NT2/D1 (cell line): Measurements from ENCODE around the gene MLPH.

Source experiments
- DNase-seq: peaks from one replicate; pipeline ENCODE4 v3.0.0-alpha.2; 2011; ENCODE audit warnings: low read depth, low spot score
- H3K27me3 ChIP-seq: 2 replicates; pipeline ENCODE4 v1.6.0; 2011; ENCODE audit warnings: mild to moderate bottlenecking; ENCODE audit not compliant: insufficient read length, insufficient read depth
- H3K36me3 ChIP-seq: 2 replicates; pipeline ENCODE4 v1.6.1; 2011; ENCODE audit warnings: mild to moderate bottlenecking, low read length, mixed read lengths; ENCODE audit not compliant: insufficient read depth, insufficient read length
- H3K4me1 ChIP-seq: 2 replicates; pipeline ENCODE4 v1.5.1; 2011; ENCODE audit not compliant: insufficient read depth, insufficient read length
- H3K4me3 ChIP-seq: 2 replicates; pipeline ENCODE4 v1.5.1; 2011; ENCODE audit warnings: low read depth; ENCODE audit not compliant: insufficient read length
- H3K9ac ChIP-seq: 2 replicates; pipeline ENCODE4 v1.6.0; 2011; ENCODE audit warnings: low read depth; ENCODE audit not compliant: insufficient read length
- H3K9me3 ChIP-seq: 2 replicates; pipeline ENCODE4 v1.5.1; 2011; ENCODE audit warnings: mild to moderate bottlenecking, low read length; ENCODE audit not compliant: insufficient read depth
- SUZ12 ChIP-seq: IDR thresholded peaks from 2 replicates; pipeline ENCODE4 v1.6.1; 2011; ENCODE audit not compliant: insufficient read length, insufficient read depth; ENCODE audit errors: extremely low read depth
- YY1 ChIP-seq: IDR thresholded peaks from 2 replicates; pipeline ENCODE4 v1.6.1; 2011; ENCODE audit not compliant: insufficient read length, insufficient read depth
- ZNF274 ChIP-seq: IDR thresholded peaks from 2 replicates; pipeline ENCODE4 v1.6.1; 2011; ENCODE audit warnings: mild to moderate bottlenecking, low read depth, low read length

Gene MLPH

DNA sequence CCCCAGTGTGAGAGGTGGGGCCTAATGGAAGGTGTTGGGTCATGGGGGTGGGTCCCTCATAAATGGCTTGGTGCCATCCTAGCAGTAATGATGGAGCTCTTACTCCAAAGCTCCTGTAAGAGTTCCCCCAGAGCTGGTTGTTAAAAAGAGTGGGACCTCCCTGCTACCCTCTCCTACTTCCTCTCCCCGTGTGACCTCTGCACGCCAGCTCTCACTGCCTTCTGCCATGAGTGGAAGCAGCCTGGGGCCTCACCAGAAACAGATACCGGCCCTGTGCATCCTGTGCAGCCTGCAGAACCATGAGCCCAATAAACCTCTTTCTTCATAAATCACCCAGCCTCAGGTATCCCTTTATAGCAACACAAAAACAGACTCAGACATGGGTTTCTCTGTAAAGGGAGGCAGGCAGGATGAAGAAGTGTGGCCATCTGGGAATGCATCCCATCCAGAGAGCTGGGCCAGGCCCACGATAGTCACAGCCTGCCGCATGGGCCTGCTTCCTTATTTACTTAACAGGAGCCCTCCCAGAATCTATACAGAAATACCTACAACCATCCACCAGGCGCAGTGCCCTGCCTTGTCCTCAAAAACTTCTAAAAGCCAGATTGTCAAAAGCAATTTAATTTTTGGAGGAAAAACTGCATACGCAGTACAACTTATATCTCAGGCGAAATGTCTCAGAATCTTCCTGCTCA lies 86.8 kb downstream of the MLPH start:
- Histone ChIP-seq H3K27me3 (no peaks in the 10 kb centered on the region), H3K9me3 (no peaks in the 10 kb centered on the region), H3K36me3 (no peaks in the 10 kb centered on the region), H3K4me3 (no peak overlapping the region), H3K4me1 (peaks cover 9% of the 10 kb centered on the region), H3K9ac (no peak overlapping the region)
- no peak for DNase-seq
- no peak for TF ChIP-seq SUZ12
- TF ChIP-seq YY1, result no peak
- no peak for TF ChIP-seq ZNF274

DNA sequence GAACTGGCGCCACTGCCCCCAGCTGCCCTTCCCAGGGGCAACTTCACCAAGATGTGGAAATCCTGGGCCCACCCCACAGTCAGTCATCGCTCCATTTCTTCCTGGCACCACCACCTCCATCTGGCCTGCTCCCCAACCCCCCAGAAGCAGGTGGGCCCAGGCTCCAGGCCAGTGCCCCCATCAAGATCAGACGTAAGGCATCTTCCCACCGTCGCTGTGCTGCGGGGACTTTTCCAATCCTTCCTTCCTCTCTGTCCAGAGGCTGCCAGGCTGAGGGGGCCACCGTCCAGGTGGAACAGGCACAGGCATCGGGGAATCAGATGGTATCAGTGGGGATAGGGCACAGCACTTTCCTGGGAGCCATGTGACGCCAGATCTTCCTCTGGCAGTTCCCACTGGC lies 87.4 kb downstream of the MLPH start:
- Histone ChIP-seq H3K4me3 (no peak overlapping the region), H3K27me3 (no peaks in the 10 kb centered on the region), H3K36me3 (no peaks in the 10 kb centered on the region), H3K9ac (no peak overlapping the region), H3K9me3 (no peaks in the 10 kb centered on the region), H3K4me1 (peaks cover 9% of the 10 kb centered on the region)
- no peak for TF ChIP-seq ZNF274
- DNase-seq, result no peak

DNA sequence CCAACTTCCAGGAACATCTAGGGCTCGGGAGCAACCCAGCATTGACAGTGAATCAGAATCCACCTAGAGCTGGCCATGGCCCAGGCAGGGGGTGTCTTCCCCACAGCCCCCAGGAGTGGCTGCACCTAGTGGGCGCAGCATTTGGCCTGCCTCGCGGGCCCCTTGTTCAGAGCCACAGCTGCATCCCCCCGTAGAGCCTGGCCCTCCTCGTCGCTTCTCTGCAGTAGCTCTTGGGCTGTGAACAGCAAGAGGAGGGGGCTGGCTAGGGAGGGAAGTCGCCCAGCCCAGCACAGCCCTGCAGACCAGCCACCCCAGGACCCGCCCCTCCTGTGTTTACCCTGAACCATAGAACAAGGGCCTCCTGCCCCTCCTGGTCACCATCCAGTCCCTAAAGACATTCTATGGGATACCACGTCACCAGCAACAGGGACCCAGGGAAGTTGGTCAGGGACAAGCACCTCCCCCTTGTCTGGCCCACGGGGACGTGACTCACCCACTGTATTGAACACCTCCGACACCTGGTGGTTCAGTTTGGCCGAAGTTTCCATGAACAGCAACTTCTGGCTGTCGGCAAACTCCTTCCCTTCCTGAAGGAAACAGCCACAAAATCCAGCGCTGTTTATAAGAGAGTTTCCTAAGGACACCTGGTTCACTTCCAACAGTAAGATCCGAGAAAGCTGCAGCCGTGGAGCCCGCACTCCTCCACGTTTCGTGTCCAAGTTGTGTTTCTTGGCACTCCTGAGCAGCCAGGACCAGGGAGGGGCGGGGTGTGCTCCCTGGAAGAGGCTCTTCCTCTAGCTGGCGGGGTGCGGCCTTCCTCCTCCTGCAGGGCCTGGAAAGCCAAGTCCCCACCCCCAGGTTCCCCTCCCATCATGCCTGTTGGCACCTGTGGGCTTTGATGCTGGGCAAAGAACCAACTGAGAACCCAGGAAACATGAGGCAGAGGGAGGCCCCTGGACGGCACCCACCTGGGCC lies 88.1 kb downstream of the MLPH start:
- Histone ChIP-seq H3K9ac (no peak overlapping the region), H3K9me3 (no peaks in the 10 kb centered on the region), H3K4me3 (no peak overlapping the region), H3K4me1 (peaks cover 9% of the 10 kb centered on the region), H3K27me3 (no peaks in the 10 kb centered on the region), H3K36me3 (no peaks in the 10 kb centered on the region)
- no peak for DNase-seq
- TF ChIP-seq SUZ12, result no peak
- TF ChIP-seq YY1, result no peak

DNA sequence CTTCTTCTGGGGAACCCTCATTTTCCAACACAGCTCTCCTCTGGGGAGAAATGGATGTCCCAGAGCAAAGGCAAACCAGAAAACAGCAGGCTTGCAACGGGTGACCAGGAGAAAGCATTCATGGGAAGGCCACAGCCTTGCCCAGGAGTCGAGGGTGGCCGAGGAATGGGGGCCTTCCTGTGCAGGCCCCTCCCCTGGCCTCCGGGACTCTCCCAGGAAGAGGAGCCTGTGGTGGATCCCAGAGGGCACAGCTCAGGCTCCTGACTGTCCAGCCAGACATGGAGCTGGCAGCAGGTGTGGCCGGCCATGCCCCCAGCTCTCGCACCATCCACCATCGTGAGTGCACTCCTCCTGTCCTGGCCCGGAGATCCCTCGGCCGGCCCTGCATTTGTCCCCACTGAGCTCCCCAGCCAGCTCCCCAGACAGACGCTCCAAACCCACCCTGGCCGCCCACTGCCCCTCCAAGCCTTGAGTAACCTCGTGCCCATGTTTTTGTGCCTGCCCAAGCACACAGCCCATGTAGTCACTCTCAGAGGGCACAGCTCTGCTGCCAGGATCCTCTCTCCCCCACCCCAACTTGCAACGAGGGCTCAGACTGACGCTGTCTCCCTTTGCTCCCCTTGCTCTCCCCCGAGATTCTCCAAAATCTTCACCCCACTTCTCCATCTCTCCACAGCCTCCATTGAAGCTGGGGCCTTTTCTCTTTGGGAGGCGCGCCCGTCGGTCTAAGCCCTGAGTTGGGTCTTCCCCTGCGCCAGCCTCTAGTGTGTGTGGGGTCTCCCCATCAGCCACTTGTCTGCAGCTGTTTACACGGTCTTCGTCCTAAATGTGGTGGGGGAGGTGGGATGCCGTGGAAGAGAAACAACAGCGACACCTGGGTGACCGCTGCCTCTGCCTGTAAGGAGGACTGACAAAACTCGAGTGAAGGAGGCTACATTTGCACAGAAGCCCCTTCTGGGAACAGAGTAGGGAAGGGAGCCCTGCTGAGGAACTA lies 89.1 kb downstream of the MLPH start:
- Histone ChIP-seq H3K4me3 (no peak overlapping the region), H3K4me1 (peaks cover 9% of the 10 kb centered on the region), H3K9ac (no peak overlapping the region), H3K27me3 (no peaks in the 10 kb centered on the region), H3K9me3 (no peaks in the 10 kb centered on the region), H3K36me3 (no peaks in the 10 kb centered on the region)
- TF ChIP-seq YY1 (no peak), ZNF274 (no peak), SUZ12 (no peak)
- DNase-seq, result no peak

DNA sequence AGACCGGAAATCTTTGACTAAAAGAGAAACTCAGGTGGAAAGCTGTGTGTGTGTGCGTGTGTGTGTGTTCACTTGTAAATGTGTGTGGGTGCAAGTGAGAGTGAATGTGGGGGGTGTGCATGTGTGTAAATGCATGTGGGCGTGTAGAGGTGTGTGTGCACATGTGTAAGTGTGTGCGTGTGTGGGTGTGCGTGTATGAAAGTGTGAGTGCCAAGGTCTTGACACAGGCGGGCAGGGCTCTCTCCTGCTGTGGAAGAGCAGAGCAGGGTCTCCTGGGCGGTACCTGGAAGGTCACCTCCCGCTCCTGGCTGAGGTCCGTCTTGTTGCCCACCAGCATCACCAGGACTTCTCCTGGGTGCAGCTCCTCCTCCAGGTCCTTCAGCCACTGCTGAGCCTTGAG lies 89.9 kb downstream of the MLPH start:
- H3K9ac ChIP-seq, result no peak overlapping the region
- TF ChIP-seq SUZ12 (no peak), YY1 (no peak), ZNF274 (no peak)
- H3K4me3 ChIP-seq, result no peak overlapping the region
- H3K4me1 ChIP-seq, result peaks cover 10% of the 10 kb centered on the region
- H3K36me3 ChIP-seq, result no peaks in the 10 kb centered on the region
- H3K9me3 ChIP-seq, result no peaks in the 10 kb centered on the region
- DNase-seq, result no peak
- no peaks in the 10 kb centered on the region for H3K27me3 ChIP-seq

DNA sequence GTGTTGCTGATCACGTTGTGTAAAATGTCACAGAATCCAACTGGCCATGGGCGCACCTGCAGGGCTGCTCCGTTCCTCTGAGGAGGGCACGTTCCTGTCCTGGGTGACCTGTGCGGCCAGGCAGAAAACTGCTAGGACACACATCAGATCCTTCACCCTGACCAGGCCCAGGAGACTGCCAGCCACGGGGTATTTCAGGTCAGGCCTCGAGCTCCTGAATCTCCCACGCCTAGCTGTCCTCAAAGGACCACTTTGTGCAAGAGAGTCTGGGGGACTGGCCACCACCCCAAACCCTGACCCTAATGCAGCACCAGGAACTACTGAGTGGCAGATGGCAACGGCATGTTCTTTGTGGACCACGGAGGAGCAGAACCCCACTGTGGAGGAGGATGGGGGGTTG lies 90.4 kb downstream of the MLPH start:
- no peaks in the 10 kb centered on the region for H3K36me3 ChIP-seq
- DNase-seq, result no peak

More for the DNA sequence above, 90.4 kb downstream of the MLPH start:
- H3K9ac ChIP-seq, result no peak overlapping the region
- H3K4me1 ChIP-seq, result peaks cover 12% of the 10 kb centered on the region
- H3K4me3 ChIP-seq, result no peak overlapping the region
- no peaks in the 10 kb centered on the region for H3K9me3 ChIP-seq
- TF ChIP-seq YY1, result no peak
- no peak for TF ChIP-seq SUZ12
- TF ChIP-seq ZNF274, result no peak
- H3K27me3 ChIP-seq, result no peaks in the 10 kb centered on the region
